ENCODE data around the gene OBSL1.

The OBSL1 gene

GRCh38 chr2:219514196-219514761 lies 57.1 kb downstream of the OBSL1 start, which contains the start of gene ASIC4:
ASIC4 (plus strand) TSS chr2:219514482; CDS start chr2:219514725, 243 bp downstream.
- no peaks in the 10 kb centered on the region for H3K9me2 ChIP-seq (replicated peaks; ENCODE audit: control insufficient read depth, low read length)
- no peaks in the 10 kb centered on the region for H3K9me3 ChIP-seq (ENCODE audit: control insufficient read depth, insufficient read depth, low read length)
- no peak within 1 kb of the TSS for H3K27ac ChIP-seq (ENCODE audit: low read depth, low read length)
- no peak for TF ChIP-seq CTCF (IDR thresholded peaks at IDR 0.05; ENCODE audit: low read depth, low read length, poor library complexity, severe bottlenecking)
- no peak for TF ChIP-seq EZH2phosphoT487 (IDR thresholded peaks at IDR 0.05; ENCODE audit: borderline replicate concordance, low read length)
- H3K4me2 ChIP-seq (ENCODE audit: low read length): no peak within 1 kb of the TSS
- H3K79me2 ChIP-seq (ENCODE audit: control insufficient read depth, low read length): no peaks in the 10 kb centered on the region
- H3K36me3 ChIP-seq (ENCODE audit: control insufficient read depth, low read length): no peaks in the 10 kb centered on the region
- H3K27me3 ChIP-seq (ENCODE audit: control insufficient read depth, low read length): peaks cover 85% of the 10 kb centered on the region
- H4K20me1 ChIP-seq (ENCODE audit: control insufficient read depth, insufficient read depth, low read depth, low read length): no peaks in the 10 kb centered on the region; the same call in 1 of the 2 replicates
- H3K4me3 ChIP-seq (ENCODE audit: low read length): no peak within 1 kb of the TSS
- peaks cover 7% of the 10 kb centered on the region; the same call in 1 of the 2 replicates for H3K4me1 ChIP-seq (ENCODE audit: control insufficient read depth, low read length)
- no peaks in the 10 kb centered on the region for H3F3A ChIP-seq (ENCODE audit: control insufficient read depth, insufficient read depth)

- H3K36me3 ChIP-seq (ENCODE audit: control insufficient read depth, low read length): no peaks in the 10 kb centered on the region
- no peaks in the 10 kb centered on the region for H3K9me3 ChIP-seq (ENCODE audit: control insufficient read depth, insufficient read depth, low read length)
- H4K20me1 ChIP-seq (ENCODE audit: control insufficient read depth, insufficient read depth, low read depth, low read length): no peaks in the 10 kb centered on the region; the same call in 1 of the 2 replicates
- H3K27me3 ChIP-seq (ENCODE audit: control insufficient read depth, low read length): peaks cover 86% of the 10 kb centered on the region
- H3K4me2 ChIP-seq (ENCODE audit: low read length): no peak overlapping the region
- H3K27ac ChIP-seq (ENCODE audit: low read depth, low read length): no peak overlapping the region
- no peaks in the 10 kb centered on the region for H3K9me2 ChIP-seq (replicated peaks; ENCODE audit: control insufficient read depth, low read length)
- no peak for TF ChIP-seq EZH2phosphoT487 (IDR thresholded peaks at IDR 0.05; ENCODE audit: borderline replicate concordance, low read length)
- no peak for TF ChIP-seq CTCF (IDR thresholded peaks at IDR 0.05; ENCODE audit: low read depth, low read length, poor library complexity, severe bottlenecking)
- no peak overlapping the region for H3K4me3 ChIP-seq (ENCODE audit: low read length)
- peaks cover 7% of the 10 kb centered on the region; the same call in 1 of the 2 replicates for H3K4me1 ChIP-seq (ENCODE audit: control insufficient read depth, low read length)
- H3F3A ChIP-seq (ENCODE audit: control insufficient read depth, insufficient read depth): no peaks in the 10 kb centered on the region
- H3K79me2 ChIP-seq (ENCODE audit: control insufficient read depth, low read length): no peaks in the 10 kb centered on the region
Observed at GRCh38 chr2:219513787-219514186, 57.6 kb downstream of the OBSL1 start.

GRCh38 chr2:219512524-219513216 lies 58.7 kb downstream of the OBSL1 start:
- Histone ChIP-seq H4K20me1 (ENCODE audit: control insufficient read depth, insufficient read depth, low read depth, low read length) (no peaks in the 10 kb centered on the region; the same call in 1 of the 2 replicates), H3K27ac (ENCODE audit: low read depth, low read length) (no peak overlapping the region), H3K4me1 (ENCODE audit: control insufficient read depth, low read length) (peaks cover 7% of the 10 kb centered on the region; the same call in 1 of the 2 replicates), H3K27me3 (ENCODE audit: control insufficient read depth, low read length) (peaks cover 82% of the 10 kb centered on the region), H3K9me2 (replicated peaks; ENCODE audit: control insufficient read depth, low read length) (no peaks in the 10 kb centered on the region), H3K4me2 (ENCODE audit: low read length) (no peak overlapping the region), H3F3A (ENCODE audit: control insufficient read depth, insufficient read depth) (no peaks in the 10 kb centered on the region), H3K79me2 (ENCODE audit: control insufficient read depth, low read length) (no peaks in the 10 kb centered on the region), H3K36me3 (ENCODE audit: control insufficient read depth, low read length) (no peaks in the 10 kb centered on the region), H3K9me3 (ENCODE audit: control insufficient read depth, insufficient read depth, low read length) (no peaks in the 10 kb centered on the region), H3K4me3 (ENCODE audit: low read length) (no peak overlapping the region)
- no peak for TF ChIP-seq CTCF (IDR thresholded peaks at IDR 0.05; ENCODE audit: low read depth, low read length, poor library complexity, severe bottlenecking)
- TF ChIP-seq EZH2phosphoT487 (IDR thresholded peaks at IDR 0.05; ENCODE audit: borderline replicate concordance, low read length): no peak
